ENCODE data around the gene TMEM42. TPM values are rescaled to one million over a fixed set of nuclear protein-coding genes. Genes with fewer than 3 reads are reported as not detected.
A peak's percentile ranks its signal among the peaks of the same experiment; 100 is the strongest.

Gene TMEM42
- total and polyA plus RNA-seq, 2 of the 4 experiments (the other 2 are of a cell fraction) = 13.1 to 24.7 TPM

DNA sequence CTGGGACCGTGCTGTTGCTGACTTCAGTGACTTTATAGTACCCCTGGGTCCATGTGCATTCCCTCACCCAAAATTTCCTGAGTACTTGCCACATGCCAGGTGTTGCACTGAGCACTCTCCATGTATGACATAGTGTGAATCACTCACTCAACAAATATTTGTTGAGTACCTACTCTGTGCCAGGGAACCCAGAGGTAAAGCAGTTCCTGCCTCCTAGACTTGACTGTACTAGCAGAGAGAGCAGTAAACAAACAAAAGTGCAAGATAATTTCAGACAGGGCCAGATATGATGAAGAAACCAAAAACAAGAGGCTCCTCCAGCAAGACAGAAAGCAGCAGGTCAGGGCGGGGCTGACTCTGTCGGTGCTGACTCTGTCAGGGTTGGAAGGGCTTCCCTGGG is 24.8 kb downstream of the TMEM42 start:
- BruUV-seq (replicated peaks) = no TSS peak
- Histone ChIP-seq H2AK5ac (ENCODE audit: low read depth, low read length) (peak overlapping the region; percentile 99), H3K36me3 (ENCODE audit: control insufficient read depth, insufficient read depth, low read length) (no peaks in the 10 kb centered on the region), H3K4me1 (ENCODE audit: control insufficient read depth, insufficient read depth, low read length) (peaks cover 23% of the 10 kb centered on the region), H3K4ac (ENCODE audit: low read depth, low read length) (peak overlapping the region; percentile 90), H4K91ac (ENCODE audit: insufficient read depth, low read depth, low read length) (peak overlapping the region; percentile 90), H3K27ac (ENCODE audit: insufficient read depth, low read length) (no peak overlapping the region; the same call in 1 of the 2 replicates), H3K27me3 (ENCODE audit: control insufficient read depth, insufficient read depth, low read length) (no peaks in the 10 kb centered on the region), H4K8ac (ENCODE audit: low read depth in 2 of 2, low read length in 2 of 2) (peak overlapping the region; percentile 55 to 60; a peak in 3 of 4 replicates), H2BK15ac (ENCODE audit: low read depth, low read length) (peak overlapping the region; percentile 97), H2AK9ac (replicated peaks; ENCODE audit: low read depth, low read length, poor library complexity) (peak overlapping the region; percentile 90), H4K5ac (ENCODE audit: low read depth, low read length) (no peak overlapping the region), H3K9me3 (ENCODE audit: control insufficient read depth, insufficient read depth, low read length) (peaks cover 3% of the 10 kb centered on the region; the same call in 1 of the 2 replicates), H3K9me1 (ENCODE audit: insufficient read depth, low read length) (peaks cover 33% of the 10 kb centered on the region), H3K4me2 (ENCODE audit: low read depth, low read length) (no peak overlapping the region), H3K14ac (replicated peaks; ENCODE audit: low read depth, low read length) (peak overlapping the region; percentile 83), H2BK120ac (ENCODE audit: low read depth, low read length) (peak overlapping the region; percentile 81), H2BK5ac (ENCODE audit: low read depth, low read length, poor library complexity, severe bottlenecking) (peak overlapping the region; percentile 53), H3K4me3 (ENCODE audit: insufficient read depth, low read depth, low read length) (no peak overlapping the region), H3K18ac (ENCODE audit: low read depth, low read length) (peak overlapping the region; percentile 2; the same call in 1 of the 2 replicates), H3K9ac (ENCODE audit: low read depth, low read length) (no peak overlapping the region), H3K23ac (ENCODE audit: low read depth, low read length) (peak overlapping the region; percentile 34; the same call in 1 of the 2 replicates), H3K56ac (ENCODE audit: extremely low read depth, insufficient read depth, low read length) (peak overlapping the region; percentile 11; the same call in 1 of the 2 replicates), H2AFZ (replicated peaks; ENCODE audit: low read length, poor library complexity) (peak overlapping the region; percentile 58), H2BK20ac (ENCODE audit: low read depth, low read length) (peak overlapping the region; percentile 97), H3K79me1 (ENCODE audit: low read depth in 1 of 2, low read length in 2 of 2) (peaks cover 0 to 4% of the 10 kb centered on the region in 2 experiments; a peak in 1 of 4 replicates), H4K20me1 (ENCODE audit: insufficient read depth, low read length) (no peaks in the 10 kb centered on the region)
- WGBS, 2 experiments (ENCODE audit: extremely low coverage in 2 of 2, insufficient read length in 1 of 2) = 80% methylated on average over 3 of the region's 3 CpGs; no CpG with 5 or more reads in 1 of the 2 experiments
- TF ChIP-seq, protein P1, sequence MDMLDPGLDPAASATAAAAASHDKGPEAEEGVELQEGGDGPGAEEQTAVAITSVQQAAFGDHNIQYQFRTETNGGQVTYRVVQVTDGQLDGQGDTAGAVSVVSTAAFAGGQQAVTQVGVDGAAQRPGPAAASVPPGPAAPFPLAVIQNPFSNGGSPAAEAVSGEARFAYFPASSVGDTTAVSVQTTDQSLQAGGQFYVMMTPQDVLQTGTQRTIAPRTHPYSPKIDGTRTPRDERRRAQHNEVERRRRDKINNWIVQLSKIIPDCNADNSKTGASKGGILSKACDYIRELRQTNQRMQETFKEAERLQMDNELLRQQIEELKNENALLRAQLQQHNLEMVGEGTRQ (IDR thresholded peaks at IDR 0.05; ENCODE audit: low read depth, low read length) = no peak
- TF ChIP-seq FOS (IDR thresholded peaks at IDR 0.05; ENCODE audit: low read depth, low read length) (no peak), MXI1 (IDR thresholded peaks at IDR 0.05; ENCODE audit: borderline replicate concordance, low read depth, low read length) (no peak), CEBPB (IDR thresholded peaks at IDR 0.05; ENCODE audit: low read depth, low read length) (no peak), BHLHE40 (IDR thresholded peaks at IDR 0.05; ENCODE audit: low read depth, low read length) (no peak), RCOR1 (IDR thresholded peaks at IDR 0.05; ENCODE audit: insufficient replicate concordance, low read length) (no peak), MAZ (IDR thresholded peaks at IDR 0.05; ENCODE audit: borderline replicate concordance, low read depth, low read length) (no peak), POLR2A (IDR thresholded peaks at IDR 0.05; ENCODE audit: low read depth, low read length) (no peak), SMC3 (IDR thresholded peaks at IDR 0.05; ENCODE audit: low read depth, low read length) (no peak), RFX5 (IDR thresholded peaks at IDR 0.05; ENCODE audit: low read depth, low read length) (no peak), MAFK (IDR thresholded peaks at IDR 0.05; ENCODE audit: low read depth, low read length) (no peak), NFE2L2 (IDR thresholded peaks at IDR 0.05; ENCODE audit: low read depth, low read length) (no peak), CHD1 (IDR thresholded peaks at IDR 0.05; ENCODE audit: low read depth, low read length) (no peak), RAD21 (IDR thresholded peaks at IDR 0.05; ENCODE audit: low read length) (no peak)
- TF ChIP-seq, protein P2, sequence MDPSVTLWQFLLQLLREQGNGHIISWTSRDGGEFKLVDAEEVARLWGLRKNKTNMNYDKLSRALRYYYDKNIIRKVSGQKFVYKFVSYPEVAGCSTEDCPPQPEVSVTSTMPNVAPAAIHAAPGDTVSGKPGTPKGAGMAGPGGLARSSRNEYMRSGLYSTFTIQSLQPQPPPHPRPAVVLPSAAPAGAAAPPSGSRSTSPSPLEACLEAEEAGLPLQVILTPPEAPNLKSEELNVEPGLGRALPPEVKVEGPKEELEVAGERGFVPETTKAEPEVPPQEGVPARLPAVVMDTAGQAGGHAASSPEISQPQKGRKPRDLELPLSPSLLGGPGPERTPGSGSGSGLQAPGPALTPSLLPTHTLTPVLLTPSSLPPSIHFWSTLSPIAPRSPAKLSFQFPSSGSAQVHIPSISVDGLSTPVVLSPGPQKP (IDR thresholded peaks at IDR 0.05; ENCODE audit: borderline replicate concordance, low read depth, low read length) = no peak
- TF ChIP-seq, protein P3, sequence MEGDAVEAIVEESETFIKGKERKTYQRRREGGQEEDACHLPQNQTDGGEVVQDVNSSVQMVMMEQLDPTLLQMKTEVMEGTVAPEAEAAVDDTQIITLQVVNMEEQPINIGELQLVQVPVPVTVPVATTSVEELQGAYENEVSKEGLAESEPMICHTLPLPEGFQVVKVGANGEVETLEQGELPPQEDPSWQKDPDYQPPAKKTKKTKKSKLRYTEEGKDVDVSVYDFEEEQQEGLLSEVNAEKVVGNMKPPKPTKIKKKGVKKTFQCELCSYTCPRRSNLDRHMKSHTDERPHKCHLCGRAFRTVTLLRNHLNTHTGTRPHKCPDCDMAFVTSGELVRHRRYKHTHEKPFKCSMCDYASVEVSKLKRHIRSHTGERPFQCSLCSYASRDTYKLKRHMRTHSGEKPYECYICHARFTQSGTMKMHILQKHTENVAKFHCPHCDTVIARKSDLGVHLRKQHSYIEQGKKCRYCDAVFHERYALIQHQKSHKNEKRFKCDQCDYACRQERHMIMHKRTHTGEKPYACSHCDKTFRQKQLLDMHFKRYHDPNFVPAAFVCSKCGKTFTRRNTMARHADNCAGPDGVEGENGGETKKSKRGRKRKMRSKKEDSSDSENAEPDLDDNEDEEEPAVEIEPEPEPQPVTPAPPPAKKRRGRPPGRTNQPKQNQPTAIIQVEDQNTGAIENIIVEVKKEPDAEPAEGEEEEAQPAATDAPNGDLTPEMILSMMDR (conservative IDR thresholded peaks at IDR 0.05; ENCODE audit: low read depth, low read length) = no peak
- in situ Hi-C loops (cut with MboI; ENCODE audit: low sequenced_read_pairs) (loop anchor here (25.0 kb wide), 1 partner anchor 549 kb away; the partner anchor contains the start of gene TCAIM), dilution Hi-C loops (cut with HindIII; ENCODE audit: low sequenced_read_pairs, unreplicated experiment) (no loop called here), intact Hi-C loops (cut with micrococcal nuclease) (no loop called here)
- ChIA-PET POLR2A (ENCODE audit: unreplicated experiment) (no interaction called here), CTCF (no interaction called here)
- ATAC-seq (ENCODE audit: low read depth) = no peak
- DNase-seq = no peak
